DMS153 treated with DMSO at 0.1 percent for 48 hours (cell line): ENCODE results near the gene TUBB3.
"Not testable (repeated sequence)": the region's sequence is repeated elsewhere in the genome, so short reads cannot be mapped to it uniquely, and the experiment has no call there.

Source experiments
- DNase-seq: peaks from one replicate; lab custom pipeline; 2025; ENCODE audit not compliant: unreplicated experiment; lab: John Stamatoyannopoulos, UW

The TUBB3 gene

DNA sequence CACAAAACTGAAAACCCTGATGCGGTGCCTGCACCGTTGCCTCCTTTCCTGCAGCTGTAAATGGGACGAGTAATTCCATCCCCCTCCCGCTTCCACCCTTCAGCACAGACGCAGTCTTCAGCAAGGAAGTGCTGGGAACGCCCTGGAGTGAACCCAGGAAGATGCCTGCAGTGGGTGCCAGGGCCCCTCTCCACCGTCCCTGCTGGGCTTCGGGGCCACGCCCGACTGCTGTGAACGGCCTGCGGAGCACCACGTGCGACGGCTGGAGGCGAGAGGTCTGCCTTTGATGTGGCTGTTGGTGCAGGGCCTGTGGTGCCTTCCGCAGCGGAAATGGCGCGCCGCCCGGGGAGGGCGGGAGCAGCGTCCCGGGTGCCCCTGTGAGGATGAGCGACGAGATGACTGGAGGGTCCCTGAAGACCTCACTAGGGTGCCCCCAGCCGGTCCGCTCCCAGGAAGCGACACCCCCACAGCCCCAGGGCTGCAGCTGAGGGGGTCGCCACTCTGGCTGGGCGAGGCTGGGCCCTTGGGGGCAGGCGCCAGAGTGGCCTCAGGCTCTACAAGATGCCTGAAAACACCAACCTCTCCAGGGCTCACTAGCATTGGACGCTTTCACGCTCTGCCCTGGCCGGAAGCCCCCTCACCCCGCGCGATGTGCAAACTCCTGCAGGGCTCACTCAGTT is 5.2 kb upstream of the TUBB3 start:
- DNase-seq = peak; percentile 86

- no peak for DNase-seq
Measured at GRCh38 chr16:89918453-89919347, 4.4 kb upstream of the TUBB3 start, which contains the start of gene MC1R. TSS of gene MC1R (plus strand) at chr16:89918862. CDS start at chr16:89919259, 397 bp downstream.

DNA sequence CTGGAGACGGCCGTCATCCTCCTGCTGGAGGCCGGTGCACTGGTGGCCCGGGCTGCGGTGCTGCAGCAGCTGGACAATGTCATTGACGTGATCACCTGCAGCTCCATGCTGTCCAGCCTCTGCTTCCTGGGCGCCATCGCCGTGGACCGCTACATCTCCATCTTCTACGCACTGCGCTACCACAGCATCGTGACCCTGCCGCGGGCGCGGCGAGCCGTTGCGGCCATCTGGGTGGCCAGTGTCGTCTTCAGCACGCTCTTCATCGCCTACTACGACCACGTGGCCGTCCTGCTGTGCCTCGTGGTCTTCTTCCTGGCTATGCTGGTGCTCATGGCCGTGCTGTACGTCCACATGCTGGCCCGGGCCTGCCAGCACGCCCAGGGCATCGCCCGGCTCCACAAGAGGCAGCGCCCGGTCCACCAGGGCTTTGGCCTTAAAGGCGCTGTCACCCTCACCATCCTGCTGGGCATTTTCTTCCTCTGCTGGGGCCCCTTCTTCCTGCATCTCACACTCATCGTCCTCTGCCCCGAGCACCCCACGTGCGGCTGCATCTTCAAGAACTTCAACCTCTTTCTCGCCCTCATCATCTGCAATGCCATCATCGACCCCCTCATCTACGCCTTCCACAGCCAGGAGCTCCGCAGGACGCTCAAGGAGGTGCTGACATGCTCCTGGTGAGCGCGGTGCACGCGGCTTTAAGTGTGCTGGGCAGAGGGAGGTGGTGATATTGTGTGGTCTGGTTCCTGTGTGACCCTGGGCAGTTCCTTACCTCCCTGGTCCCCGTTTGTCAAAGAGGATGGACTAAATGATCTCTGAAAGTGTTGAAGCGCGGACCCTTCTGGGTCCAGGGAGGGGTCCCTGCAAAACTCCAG is 3.4 kb upstream of the TUBB3 start:
- no peak for DNase-seq

DNA sequence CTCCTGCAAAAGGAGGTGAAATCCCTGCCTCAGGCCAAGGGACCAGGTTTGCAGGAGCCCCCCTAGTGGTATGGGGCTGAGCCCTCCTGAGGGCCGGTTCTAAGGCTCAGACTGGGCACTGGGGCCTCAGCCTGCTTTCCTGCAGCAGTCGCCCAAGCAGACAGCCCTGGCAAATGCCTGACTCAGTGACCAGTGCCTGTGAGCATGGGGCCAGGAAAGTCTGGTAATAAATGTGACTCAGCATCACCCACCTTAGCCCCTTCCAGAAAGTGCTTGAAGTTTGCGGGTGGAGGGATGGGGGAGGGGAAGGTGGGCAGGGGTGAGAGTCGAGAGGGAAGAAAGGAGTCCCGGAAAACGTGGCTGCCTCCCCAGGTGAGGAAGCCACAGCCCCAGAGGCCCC is 2.4 kb upstream of the TUBB3 start:
- no peak for DNase-seq

DNA sequence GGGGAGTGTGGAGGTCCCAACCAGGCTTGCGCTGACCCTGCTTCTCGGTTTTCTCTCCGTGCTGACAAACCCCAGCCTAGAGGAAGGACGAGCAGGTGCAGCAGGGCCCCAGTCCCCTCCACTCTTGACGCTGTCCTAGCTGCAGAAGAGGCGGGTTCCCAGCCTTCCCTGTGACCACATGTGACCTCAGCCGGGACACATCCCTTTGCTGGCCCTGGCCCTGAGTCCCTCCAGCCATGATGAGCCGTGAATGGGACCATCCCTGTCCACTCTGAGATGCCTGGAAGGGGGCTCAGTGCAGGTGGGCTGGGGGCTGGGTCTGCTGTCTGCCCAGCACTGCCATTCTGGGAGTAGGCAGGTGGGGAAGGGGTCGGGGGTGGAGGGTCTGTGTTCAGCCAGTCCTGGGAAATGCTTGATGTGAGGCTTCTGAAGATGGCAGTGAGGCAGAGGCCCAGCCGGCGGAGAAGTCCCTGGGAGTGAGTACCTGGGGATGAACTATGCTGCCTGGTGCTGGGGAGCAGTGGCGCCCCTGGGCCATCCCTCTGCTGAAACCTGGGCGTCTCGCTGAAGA is 1.9 kb upstream of the TUBB3 start:
- DNase-seq = no peak

DNA sequence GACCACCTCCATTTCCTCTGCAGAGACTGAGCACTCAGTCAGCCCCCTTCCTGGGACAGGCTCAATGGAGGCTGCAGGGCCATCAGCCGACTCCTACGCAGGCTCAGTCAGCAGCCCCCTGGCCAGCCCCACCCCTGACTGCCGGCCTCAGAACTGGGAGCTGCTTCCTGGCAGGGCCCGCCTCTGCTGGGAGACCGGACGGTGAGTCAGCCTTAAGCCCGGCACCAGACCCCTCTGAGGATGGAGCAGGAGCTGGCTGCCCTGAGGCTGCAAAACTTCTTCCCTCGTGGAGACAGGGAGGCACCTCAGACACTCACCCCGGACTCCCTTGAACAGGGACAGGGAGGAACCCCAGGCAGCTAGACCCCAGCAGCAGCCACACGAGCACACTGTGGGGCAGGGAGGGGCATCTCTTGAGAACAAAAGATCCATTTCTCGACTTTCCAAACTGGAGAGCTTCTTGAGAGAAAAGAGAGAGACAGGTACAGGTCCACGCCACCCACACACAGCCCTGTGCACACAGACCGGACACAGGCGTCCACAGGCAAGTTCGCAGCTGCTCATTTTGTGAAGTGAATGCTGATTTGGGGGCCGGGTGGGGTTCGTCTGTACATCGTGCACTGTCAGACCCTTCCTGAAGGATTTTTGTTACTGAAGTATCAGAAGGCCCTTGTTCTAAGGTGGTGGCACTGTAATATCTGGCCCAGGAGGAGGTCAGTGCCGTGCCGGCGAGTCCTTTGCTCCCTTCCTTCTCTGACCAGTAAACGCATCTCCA is 1.3 kb upstream of the TUBB3 start:
- peak; percentile 55 for DNase-seq

- no peak for DNase-seq
Measured at GRCh38 chr16:89922477-89922883, 662 bp upstream of the TUBB3 start.

GRCh38 chr16:89923640-89924296 is 626 bp downstream of the TUBB3 start:
- no peak for DNase-seq

DNA sequence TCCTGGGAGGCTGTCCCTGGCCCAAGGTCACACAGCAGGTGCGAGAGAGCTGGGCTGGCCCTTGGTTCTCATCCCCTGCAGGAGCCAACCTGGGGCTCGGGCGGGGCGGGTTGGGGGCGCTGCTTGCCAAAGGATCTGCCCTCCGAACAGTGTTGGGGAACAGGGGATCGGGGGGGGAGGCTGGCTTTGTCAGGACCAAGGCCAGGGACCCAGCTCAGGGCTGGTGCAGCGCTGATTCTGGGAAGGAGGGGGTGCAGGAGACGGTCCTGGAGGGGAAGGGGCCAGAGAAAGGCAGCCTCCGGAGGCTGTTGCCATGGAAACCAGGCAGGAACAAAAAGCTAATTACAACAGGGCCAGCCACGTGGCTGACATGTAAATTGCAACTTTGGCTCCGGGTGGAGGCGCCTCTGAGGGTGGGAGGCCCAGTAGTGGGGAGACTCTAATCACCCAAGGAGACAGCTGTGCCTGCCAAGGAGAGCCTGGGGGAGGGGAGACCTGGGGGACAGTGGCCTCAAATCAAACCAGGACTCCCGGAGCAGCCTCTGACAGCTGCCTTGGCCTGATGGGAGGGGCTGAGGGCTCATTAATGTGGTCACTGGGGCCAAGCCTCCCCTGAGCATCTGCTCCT is 1.3 kb downstream of the TUBB3 start:
- no peak for DNase-seq

- DNase-seq = no peak
Measured at GRCh38 chr16:89924925-89925307, 1.8 kb downstream of the TUBB3 start.

GRCh38 chr16:89925596-89926079 is 2.5 kb downstream of the TUBB3 start:
- DNase-seq = no peak

DNA sequence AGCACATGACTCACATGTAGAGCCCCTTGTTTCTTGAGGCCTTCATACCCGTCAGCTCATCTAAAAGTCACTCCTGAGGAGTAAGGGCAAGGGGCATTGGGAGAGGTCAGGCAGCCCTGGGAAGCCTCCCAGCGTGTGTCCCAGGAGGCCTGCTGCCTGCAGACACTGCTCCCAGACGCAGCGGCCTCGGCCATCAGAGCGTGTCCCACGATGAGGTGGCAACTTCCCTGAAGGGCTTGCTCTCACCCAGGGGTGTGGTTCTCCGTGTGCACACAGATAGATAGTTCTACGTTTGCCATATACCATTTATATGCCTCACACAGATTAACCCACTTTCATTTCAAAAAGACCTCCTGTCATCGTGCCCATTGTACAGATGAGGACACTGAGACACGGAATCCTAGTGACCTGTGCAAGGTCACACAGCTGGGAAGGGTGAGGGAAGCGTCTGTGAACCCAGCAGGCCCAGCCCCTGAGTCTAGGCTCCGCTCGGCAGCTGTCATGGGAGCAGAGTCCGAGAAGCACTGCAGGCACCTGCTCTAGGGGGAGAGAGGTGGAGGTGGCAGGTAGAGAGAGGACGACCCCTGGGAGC is 8.3 kb downstream of the TUBB3 start:
- no peak for DNase-seq

DNA sequence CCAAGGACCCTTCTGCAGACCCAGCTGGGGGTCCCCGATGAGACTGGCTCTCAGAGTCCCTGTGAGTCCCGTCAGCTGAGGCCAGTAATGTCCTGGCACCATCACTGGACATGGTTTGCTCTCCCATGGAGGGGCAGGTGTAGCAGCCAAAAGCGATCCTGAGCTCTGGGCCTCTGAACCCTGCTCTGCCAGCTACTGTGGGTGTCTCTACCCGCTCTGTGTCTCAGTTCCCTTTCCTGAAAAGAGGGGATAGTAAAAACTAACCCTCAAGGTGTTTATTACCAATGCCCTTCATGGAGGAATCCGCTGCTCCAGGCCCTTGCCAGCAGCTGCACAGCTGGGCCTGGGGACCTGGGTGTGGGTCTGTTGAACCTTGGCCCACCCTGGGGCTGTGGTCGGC is 8.8 kb downstream of the TUBB3 start:
- no peak for DNase-seq

GRCh38 chr16:89934019-89934418 is 10.9 kb downstream of the TUBB3 start:
- DNase-seq = not testable (repeated sequence)

- no peak for DNase-seq
Measured at GRCh38 chr16:89934611-89935553, 11.7 kb downstream of the TUBB3 start.

DNA sequence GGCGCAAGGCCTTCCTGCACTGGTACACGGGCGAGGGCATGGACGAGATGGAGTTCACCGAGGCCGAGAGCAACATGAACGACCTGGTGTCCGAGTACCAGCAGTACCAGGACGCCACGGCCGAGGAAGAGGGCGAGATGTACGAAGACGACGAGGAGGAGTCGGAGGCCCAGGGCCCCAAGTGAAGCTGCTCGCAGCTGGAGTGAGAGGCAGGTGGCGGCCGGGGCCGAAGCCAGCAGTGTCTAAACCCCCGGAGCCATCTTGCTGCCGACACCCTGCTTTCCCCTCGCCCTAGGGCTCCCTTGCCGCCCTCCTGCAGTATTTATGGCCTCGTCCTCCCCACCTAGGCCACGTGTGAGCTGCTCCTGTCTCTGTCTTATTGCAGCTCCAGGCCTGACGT is 12.5 kb downstream of the TUBB3 start:
- DNase-seq = not testable (repeated sequence)

DNA sequence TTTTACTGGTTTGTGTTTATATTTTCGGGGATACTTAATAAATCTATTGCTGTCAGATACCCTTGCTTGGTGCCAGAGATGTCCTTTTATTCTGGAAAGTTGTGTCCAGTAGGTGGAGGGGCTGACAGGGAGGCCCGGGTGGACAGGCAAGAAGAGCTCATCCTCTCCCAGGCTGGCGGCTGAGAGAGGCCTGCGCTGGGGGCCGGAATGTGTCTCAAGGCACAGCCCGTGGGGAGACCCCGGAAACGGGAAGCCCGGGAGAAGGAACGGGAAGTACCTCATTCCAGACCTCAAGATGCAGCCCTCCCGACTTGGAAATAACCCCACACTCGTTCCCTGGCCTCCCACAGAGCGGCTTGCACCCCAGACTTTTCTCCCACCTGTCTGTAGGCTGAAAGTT is 12.9 kb downstream of the TUBB3 start:
- no peak for DNase-seq

DNA sequence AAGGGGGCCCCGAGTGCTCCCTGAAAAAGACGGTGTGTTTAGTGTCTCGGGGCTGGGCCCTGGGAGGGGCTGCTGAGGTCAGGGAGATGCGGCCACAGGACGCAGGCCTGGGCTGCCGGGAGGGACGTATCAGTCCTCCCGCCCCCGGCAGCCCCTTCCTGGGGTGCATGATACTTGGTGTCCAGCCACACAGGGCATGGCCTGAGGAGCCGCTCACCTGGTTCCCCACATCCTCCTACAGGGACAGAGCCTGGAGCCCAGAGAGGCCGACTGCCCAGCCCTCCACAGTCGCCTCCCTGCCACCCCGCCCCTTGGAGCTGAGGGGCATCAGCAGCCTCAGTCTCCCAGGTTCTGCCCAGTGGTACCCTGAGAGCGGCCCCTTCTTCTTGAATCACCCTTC is 13.4 kb downstream of the TUBB3 start:
- no peak for DNase-seq
